Loucy (cell line): Measurements from ENCODE around the gene ZBTB12.

Experiments
- H2AFZ ChIP-seq: fragments of 200-600 bp; sonication (generic); 2 replicates; pipeline ENCODE4 v1.6.0; 2016; ENCODE audit warnings: antibody characterized with exemption, mild to moderate bottlenecking, low read length, moderate library complexity
- H3F3A ChIP-seq: fragments of 200-600 bp; 2 replicates; pipeline ENCODE4 v1.6.0; 2016; ENCODE audit warnings: antibody characterized with exemption, low read depth, mild to moderate bottlenecking
- H3K27me3 ChIP-seq: fragments of 200-600 bp; sonication (generic); 2 replicates; pipeline ENCODE4 v1.6.1; 2014; ENCODE audit warnings: low read length, mild to moderate bottlenecking; ENCODE audit not compliant: insufficient read depth, poor library complexity, severe bottlenecking
- H3K36me3 ChIP-seq: fragments of 200-600 bp; sonication (generic); 2 replicates; pipeline ENCODE4 v1.6.1; 2016; ENCODE audit warnings: low read length; ENCODE audit not compliant: insufficient read depth
- H3K4me1 ChIP-seq: fragments of 200-600 bp; sonication (generic); 2 replicates; pipeline ENCODE4 v1.5.1; 2014; ENCODE audit warnings: low read length, mild to moderate bottlenecking; ENCODE audit not compliant: insufficient read depth, poor library complexity, severe bottlenecking
- H3K4me2 ChIP-seq: fragments of 200-600 bp; sonication (generic); 2 replicates; pipeline ENCODE4 v1.6.0; 2014; ENCODE audit warnings: antibody characterized with exemption, low read length, low read depth, mild to moderate bottlenecking; ENCODE audit not compliant: poor library complexity, severe bottlenecking
- H3K4me3 ChIP-seq: fragments of 200-600 bp; sonication (generic); 2 replicates; pipeline ENCODE4 v1.5.1; 2014; ENCODE audit warnings: low read length, mild to moderate bottlenecking, mixed read lengths; ENCODE audit not compliant: poor library complexity, severe bottlenecking
- H3K79me2 ChIP-seq: fragments of 200-600 bp; sonication (generic); 2 replicates; pipeline ENCODE4 v1.6.1; 2014; ENCODE audit warnings: low read length; ENCODE audit not compliant: insufficient read depth
- H3K9ac ChIP-seq: fragments of 200-600 bp; sonication (generic); 2 replicates; pipeline ENCODE4 v1.6.0; 2014; ENCODE audit warnings: mild to moderate bottlenecking, low read depth, low read length, moderate library complexity; ENCODE audit not compliant: poor library complexity, severe bottlenecking
- H3K9me2 ChIP-seq: fragments of 200-600 bp; sonication (generic); replicated peaks from 2 replicates; pipeline ENCODE4 v1.6.1; 2016; ENCODE audit warnings: low read depth, low read length, mixed read lengths
- H3K9me3 ChIP-seq: fragments of 200-600 bp; sonication (generic); 2 replicates; pipeline ENCODE4 v1.6.1; 2014; ENCODE audit warnings: mild to moderate bottlenecking, antibody characterized with exemption, low read length, low read depth; ENCODE audit not compliant: insufficient read depth
- H4K20me1 ChIP-seq: fragments of 200-600 bp; sonication (generic); 2 replicates; pipeline ENCODE4 v1.6.0; 2014; ENCODE audit warnings: antibody characterized with exemption, low read length, mild to moderate bottlenecking; ENCODE audit not compliant: insufficient read depth, poor library complexity, severe bottlenecking
- CTCF ChIP-seq: fragments of 200-600 bp; sonication (generic); conservative IDR thresholded peaks from 2 replicates; pipeline ENCODE4 v1.5.1; 2014; ENCODE audit warnings: mild to moderate bottlenecking, antibody characterized with exemption, low read length
- EZH2phosphoT487 ChIP-seq: fragments of 200-600 bp; IDR thresholded peaks from 2 replicates; pipeline ENCODE4 v1.6.1; 2018; ENCODE audit warnings: antibody characterized with exemption, mild to moderate bottlenecking, moderate library complexity, borderline replicate concordance

Gene ZBTB12

GRCh38 chr6:31892821-31893220 is 9.1 kb downstream of the ZBTB12 start:
- Histone ChIP-seq H3K9me2 (no peaks in the 10 kb centered on the region), H3K4me3 (no peak overlapping the region), H3K79me2 (peaks cover 30% of the 10 kb centered on the region), H3K9me3 (no peaks in the 10 kb centered on the region), H3K36me3 (peaks cover 49% of the 10 kb centered on the region; the same call in 1 of the 2 replicates), H3F3A (no peaks in the 10 kb centered on the region), H4K20me1 (peaks cover 21% of the 10 kb centered on the region), H2AFZ (no peak overlapping the region), H3K4me2 (peak overlapping the region; percentile 54), H3K27me3 (peaks cover 4% of the 10 kb centered on the region), H3K9ac (peak overlapping the region; percentile 40), H3K4me1 (peaks cover 28% of the 10 kb centered on the region)
- TF ChIP-seq CTCF = no peak
- TF ChIP-seq EZH2phosphoT487 = no peak

DNA sequence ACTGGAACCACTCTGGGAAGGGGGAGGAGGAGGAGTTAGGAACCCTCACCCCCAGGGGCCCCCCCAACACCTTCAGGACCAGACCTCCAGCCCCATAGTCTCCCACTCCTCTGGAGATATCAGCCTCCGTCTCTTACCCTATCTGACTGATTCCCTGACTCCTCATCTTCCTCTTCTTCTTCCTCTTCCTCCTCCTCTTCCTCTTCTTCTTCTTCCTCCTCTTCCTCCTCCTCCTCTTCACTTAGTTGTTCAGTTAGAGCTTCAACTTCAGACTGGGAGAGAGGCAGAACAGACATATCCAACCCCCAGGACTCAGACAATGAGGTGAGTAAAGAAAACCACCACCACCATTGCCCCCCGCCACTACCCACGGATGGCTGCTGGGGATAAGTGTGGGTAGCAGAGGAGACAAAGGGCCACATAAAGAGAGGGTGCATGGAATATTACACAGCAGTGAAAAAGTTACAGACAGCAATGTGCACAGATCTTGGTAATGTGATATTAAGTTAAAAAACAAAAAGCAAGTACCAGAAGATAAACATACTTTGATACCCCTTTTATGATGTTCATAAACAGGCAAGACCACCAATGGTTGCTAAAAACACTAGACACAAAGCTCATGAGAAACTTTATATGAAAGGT is 12.4 kb downstream of the ZBTB12 start:
- TF ChIP-seq EZH2phosphoT487 (no peak), CTCF (no peak)

GRCh38 chr6:31888276-31889258 is 13.3 kb downstream of the ZBTB12 start:
- H3K4me2 ChIP-seq = no peak overlapping the region
- H3F3A ChIP-seq = no peaks in the 10 kb centered on the region
- no peaks in the 10 kb centered on the region for H3K9me2 ChIP-seq
- TF ChIP-seq EZH2phosphoT487 = no peak
- peak; percentile 85 for TF ChIP-seq CTCF
- H3K9ac ChIP-seq = no peak overlapping the region
- H4K20me1 ChIP-seq = peaks cover 6% of the 10 kb centered on the region
- H2AFZ ChIP-seq = no peak overlapping the region
- H3K9me3 ChIP-seq = no peaks in the 10 kb centered on the region
- no peak overlapping the region for H3K4me3 ChIP-seq
- no peaks in the 10 kb centered on the region for H3K27me3 ChIP-seq
- peaks cover 85% of the 10 kb centered on the region; the same call in 1 of the 2 replicates for H3K36me3 ChIP-seq
- H3K4me1 ChIP-seq = peaks cover 12% of the 10 kb centered on the region
- H3K79me2 ChIP-seq = peaks cover 4% of the 10 kb centered on the region; the same call in 1 of the 2 replicates

More for the DNA sequence above, 12.4 kb downstream of the ZBTB12 start:
- peaks cover 4% of the 10 kb centered on the region; the same call in 1 of the 2 replicates for H3K79me2 ChIP-seq
- no peak overlapping the region for H3K9ac ChIP-seq
- H3K9me3 ChIP-seq = no peaks in the 10 kb centered on the region
- H2AFZ ChIP-seq = no peak overlapping the region
- H3K4me3 ChIP-seq = no peak overlapping the region
- H3K4me2 ChIP-seq = no peak overlapping the region
- peaks cover 77% of the 10 kb centered on the region; the same call in 1 of the 2 replicates for H3K36me3 ChIP-seq
- H3K27me3 ChIP-seq = no peaks in the 10 kb centered on the region
- peaks cover 13% of the 10 kb centered on the region for H3K4me1 ChIP-seq
- H3K9me2 ChIP-seq = no peaks in the 10 kb centered on the region
- H4K20me1 ChIP-seq = peaks cover 6% of the 10 kb centered on the region
- no peaks in the 10 kb centered on the region for H3F3A ChIP-seq
